Occipital lobe (tissue), 2 donors: ENCODE measurements around the gene GJA1. TPM values are rescaled to one million over a fixed set of nuclear protein-coding genes. Genes with fewer than 3 reads are reported as not detected.
"Not testable (repeated sequence)": the region's sequence is repeated elsewhere in the genome, so short reads cannot be mapped to it uniquely, and the experiment has no call there.

Experiments used
- DNase-seq: peaks from one replicate; lab custom pipeline; 2025; lab: John Stamatoyannopoulos, UW
- total RNA-seq: library from RNA; depleted of rRNA; stranded (reverse); fragments of >200 nt; gene quantifications from one replicate; pipeline ENCODE4 v1.2.3, GENCODE V29; 2014

The GJA1 gene
- total RNA-seq, 1 donor from 2014 or later = 87.7 TPM

- DNase-seq = no peak
Measured at GRCh38 chr6:121436960-121437850, 1.8 kb downstream of the GJA1 start.

- no peak for DNase-seq
Measured at GRCh38 chr6:121437851-121438651, 2.6 kb downstream of the GJA1 start.

- DNase-seq = no peak
Measured at GRCh38 chr6:121438869-121439268, 3.4 kb downstream of the GJA1 start.

- DNase-seq = no peak
Measured at GRCh38 chr6:121439475-121439874, 4.0 kb downstream of the GJA1 start.

GRCh38 chr6:121439926-121440325 lies 4.5 kb downstream of the GJA1 start:
- DNase-seq = no peak

GRCh38 chr6:121441477-121441876 lies 6.0 kb downstream of the GJA1 start:
- DNase-seq = no peak

GRCh38 chr6:121442576-121442975 lies 7.1 kb downstream of the GJA1 start:
- no peak for DNase-seq

GRCh38 chr6:121443971-121444541 lies 8.6 kb downstream of the GJA1 start:
- DNase-seq = no peak

GRCh38 chr6:121446705-121447104 lies 11.3 kb downstream of the GJA1 start:
- DNase-seq = not testable (repeated sequence)

- DNase-seq = not testable (repeated sequence)
Measured at GRCh38 chr6:121447746-121448145, 12.3 kb downstream of the GJA1 start.

- not testable (repeated sequence) for DNase-seq
Measured at GRCh38 chr6:121448528-121448927, 13.1 kb downstream of the GJA1 start.

- DNase-seq = no peak
Measured at GRCh38 chr6:121449331-121449730, 13.9 kb downstream of the GJA1 start.

GRCh38 chr6:121450242-121450641 lies 14.8 kb downstream of the GJA1 start:
- no peak for DNase-seq

GRCh38 chr6:121451250-121451649 lies 15.8 kb downstream of the GJA1 start:
- no peak for DNase-seq

- DNase-seq = no peak
Measured at GRCh38 chr6:121453191-121453590, 17.7 kb downstream of the GJA1 start.

GRCh38 chr6:121460170-121460569 lies 24.7 kb downstream of the GJA1 start:
- no peak for DNase-seq

- DNase-seq = no peak
Measured at GRCh38 chr6:121463087-121463486, 27.6 kb downstream of the GJA1 start.

GRCh38 chr6:121465101-121465500 lies 29.7 kb downstream of the GJA1 start:
- DNase-seq = no peak

GRCh38 chr6:121479486-121480098 lies 44.1 kb downstream of the GJA1 start:
- no peak for DNase-seq

GRCh38 chr6:121480099-121480713 lies 44.8 kb downstream of the GJA1 start:
- DNase-seq = no peak

GRCh38 chr6:121482004-121482693 lies 46.7 kb downstream of the GJA1 start:
- no peak for DNase-seq
